COR-L47 (cell line): ENCODE data around the gene LIMD2.

ENCODE experiments used
- DNase-seq: peaks from one replicate; lab custom pipeline; 2025; lab: John Stamatoyannopoulos, UW

Gene LIMD2

GRCh38 chr17:63701456-63701820 lies 1.5 kb upstream of the LIMD2 start:
- DNase-seq: no peak

GRCh38 chr17:63700528-63701455 lies 867 bp upstream of the LIMD2 start:
- DNase-seq: peak; percentile 23

- no peak for DNase-seq
Measured at GRCh38 chr17:63698886-63699637, 863 bp downstream of the LIMD2 start.

GRCh38 chr17:63698381-63698885 lies 1.5 kb downstream of the LIMD2 start:
- DNase-seq: no peak

- DNase-seq: no peak
Measured at GRCh38 chr17:63697341-63698286, 2.3 kb downstream of the LIMD2 start.

GRCh38 chr17:63696381-63696961 lies 3.5 kb downstream of the LIMD2 start:
- no peak for DNase-seq

- DNase-seq: no peak
Measured at GRCh38 chr17:63695889-63696288, 4.0 kb downstream of the LIMD2 start.

- no peak for DNase-seq
Measured at GRCh38 chr17:63694950-63695773, 4.8 kb downstream of the LIMD2 start.

- no peak for DNase-seq
Measured at GRCh38 chr17:63694229-63694949, 5.5 kb downstream of the LIMD2 start.

- no peak for DNase-seq
Measured at GRCh38 chr17:63693411-63694113, 6.4 kb downstream of the LIMD2 start.

GRCh38 chr17:63692195-63692816 lies 7.6 kb downstream of the LIMD2 start:
- no peak for DNase-seq

GRCh38 chr17:63689479-63689878 lies 10.4 kb downstream of the LIMD2 start:
- DNase-seq: no peak

GRCh38 chr17:63688396-63689020 lies 11.4 kb downstream of the LIMD2 start:
- DNase-seq: no peak

- DNase-seq: no peak
Measured at GRCh38 chr17:63686138-63686685, 13.7 kb downstream of the LIMD2 start.

- DNase-seq: no peak
Measured at GRCh38 chr17:63685578-63685977, 14.3 kb downstream of the LIMD2 start.

- DNase-seq: peak; percentile 55
Measured at GRCh38 chr17:63685041-63685440, 14.9 kb downstream of the LIMD2 start.

- DNase-seq: no peak
Measured at GRCh38 chr17:63682981-63683380, 16.9 kb downstream of the LIMD2 start.

- no peak for DNase-seq
Measured at GRCh38 chr17:63682441-63682840, 17.5 kb downstream of the LIMD2 start.
